ENCODE data around the gene ARR3. TPM values are rescaled to one million over a fixed set of nuclear protein-coding genes. Genes with fewer than 3 reads are reported as not detected.
"Not testable (repeated sequence)": the region's sequence is repeated elsewhere in the genome, so short reads cannot be mapped to it uniquely, and the experiment has no call there.

ARR3 gene
- total RNA-seq, 1 experiment from 2014 or later: not detected

DNA sequence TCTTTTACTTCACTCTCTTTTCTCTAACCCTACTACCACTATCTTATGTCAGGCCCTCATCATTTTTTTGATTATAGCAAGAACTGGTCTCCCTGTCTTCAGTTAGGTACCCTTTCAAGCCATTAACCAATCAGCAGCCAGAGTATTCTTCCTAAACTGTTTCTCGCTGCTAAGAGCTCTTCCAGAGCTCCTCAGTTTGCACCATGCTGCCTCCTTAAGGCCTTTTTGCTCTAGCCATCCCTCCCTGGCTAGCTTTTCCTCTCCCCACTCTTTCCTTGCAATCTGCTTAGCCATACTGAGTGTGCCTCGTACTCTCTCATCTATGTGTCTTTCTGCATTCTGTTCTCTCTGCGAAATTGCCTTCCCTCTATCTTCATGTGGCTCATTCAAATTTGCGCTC lies 54.6 kb downstream of the ARR3 start:
- Histone ChIP-seq H3K9me3 (replicated peaks) (no peaks in the 10 kb centered on the region), H3K4me3 (no peak overlapping the region), H3K4me1 (no peaks in the 10 kb centered on the region), H3K27ac (no peak overlapping the region), H3K27me3 (no peaks in the 10 kb centered on the region), H3K36me3 (peaks cover 31% of the 10 kb centered on the region)
- DNase-seq: no peak

DNA sequence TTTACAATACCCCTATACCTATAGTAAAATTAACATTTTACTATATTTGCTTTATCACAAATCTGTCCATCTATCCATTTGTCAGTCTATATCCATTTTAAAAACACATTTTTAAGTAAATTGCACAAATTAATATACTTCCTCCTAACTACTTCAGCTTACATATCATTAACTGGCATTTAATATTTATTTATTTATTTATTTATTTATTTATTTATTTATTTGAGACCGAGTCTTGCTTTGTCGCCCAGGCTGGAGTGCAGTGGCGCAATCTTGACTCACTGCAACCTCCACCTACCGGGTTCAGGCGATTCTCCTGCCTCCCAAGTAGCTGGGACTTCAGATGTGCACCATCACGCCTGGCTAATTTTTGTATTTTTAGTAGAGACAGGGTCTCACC lies 55.5 kb downstream of the ARR3 start:
- H3K4me3 ChIP-seq; H3K27me3 ChIP-seq; DNase-seq; H3K9me3 ChIP-seq (replicated peaks); H3K4me1 ChIP-seq; H3K27ac ChIP-seq: not testable (repeated sequence)
- peaks cover 30% of the 10 kb centered on the region for H3K36me3 ChIP-seq

DNA sequence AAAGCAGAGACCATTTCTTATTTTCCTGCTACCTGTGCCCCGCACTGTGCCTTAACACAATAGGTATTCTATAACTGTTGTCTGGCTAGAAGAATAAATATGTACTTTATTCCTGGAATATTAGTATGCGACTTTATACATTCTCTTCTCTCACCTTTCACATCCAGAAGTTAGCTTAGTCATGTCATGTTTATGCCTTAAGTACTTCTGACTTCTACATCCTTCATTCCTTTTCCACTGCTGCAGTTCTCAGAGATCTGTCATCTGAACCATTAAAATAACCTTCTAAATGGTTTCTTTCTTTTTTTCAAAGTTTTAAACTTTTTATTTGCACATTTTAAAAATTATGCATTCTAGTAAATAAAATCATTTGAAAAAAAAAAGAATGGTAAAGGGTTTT lies 56.2 kb downstream of the ARR3 start:
- DNase-seq: no peak
- no peak overlapping the region for H3K27ac ChIP-seq
- H3K9me3 ChIP-seq (replicated peaks): no peaks in the 10 kb centered on the region
- no peaks in the 10 kb centered on the region for H3K27me3 ChIP-seq
- no peaks in the 10 kb centered on the region for H3K4me1 ChIP-seq
- H3K36me3 ChIP-seq: peaks cover 30% of the 10 kb centered on the region
- H3K4me3 ChIP-seq: no peak overlapping the region

DNA sequence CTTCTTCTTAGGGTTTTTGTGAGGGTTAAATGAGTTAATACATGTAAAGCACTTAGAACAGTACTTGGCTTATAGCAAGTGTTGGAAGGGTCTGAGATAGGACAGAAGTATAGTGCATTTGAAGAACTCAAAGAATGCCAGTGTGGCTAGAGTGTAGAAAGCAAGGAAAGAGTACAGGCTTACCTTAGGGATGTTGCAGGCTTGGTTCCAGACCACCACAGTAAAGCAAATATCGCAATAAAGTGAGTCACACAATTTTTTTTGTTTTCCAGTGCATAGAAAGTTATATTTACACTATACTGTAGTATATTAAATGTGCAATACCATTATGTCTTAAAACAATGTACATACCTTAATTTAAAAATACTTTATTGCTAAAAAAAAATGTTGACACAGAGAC lies 63.0 kb downstream of the ARR3 start:
- Histone ChIP-seq H3K4me1 (no peaks in the 10 kb centered on the region), H3K36me3 (peaks cover 61% of the 10 kb centered on the region), H3K9me3 (replicated peaks) (no peaks in the 10 kb centered on the region), H3K27me3 (no peaks in the 10 kb centered on the region), H3K27ac (no peak overlapping the region), H3K4me3 (no peak overlapping the region)
- DNase-seq: no peak

Other genes with a start within 250 kb of the ARR3 start
- not detected in 2 replicates for gene AWAT2, start 218.4 kb upstream of the ARR3 start, total RNA-seq (2014; rRNA removed; shearing (Covaris generic))
- gene OTUD6A, start 205.9 kb upstream of the ARR3 start, total RNA-seq (2014; rRNA removed; shearing (Covaris generic)): not detected in 2 replicates
- gene IGBP1, start 134.9 kb upstream of the ARR3 start, total RNA-seq (2014; rRNA removed; shearing (Covaris generic)): 62.1 and 66.4 TPM in 2 replicates
- not detected in 2 replicates for gene DGAT2L6, start 90.9 kb upstream of the ARR3 start, total RNA-seq (2014; rRNA removed; shearing (Covaris generic))
- gene AWAT1, start 33.7 kb upstream of the ARR3 start, total RNA-seq (2014; rRNA removed; shearing (Covaris generic)): not detected in 2 replicates
- 0.22 TPM in 1 of 2 replicates, not detected in the other for gene P2RY4, start 8.1 kb upstream of the ARR3 start, total RNA-seq (2014; rRNA removed; shearing (Covaris generic))
- gene RAB41, start 13.8 kb downstream of the ARR3 start, total RNA-seq (2014; rRNA removed; shearing (Covaris generic)): not detected in 2 replicates
- 86.5 and 91.6 TPM in 2 replicates for gene PDZD11, start 21.6 kb downstream of the ARR3 start, total RNA-seq (2014; rRNA removed; shearing (Covaris generic))
- gene KIF4A, start 21.8 kb downstream of the ARR3 start, total RNA-seq (2014; rRNA removed; shearing (Covaris generic)): 60.9 and 63.1 TPM in 2 replicates
- gene GDPD2, start 155.0 kb downstream of the ARR3 start, total RNA-seq (2014; rRNA removed; shearing (Covaris generic)): 0.08 TPM in 1 of 2 replicates, not detected in the other
- gene DLG3, start 176.5 kb downstream of the ARR3 start, total RNA-seq (2014; rRNA removed; shearing (Covaris generic)): 50.1 and 67.5 TPM in 2 replicates

Data from SJCRH30 (cell line).